8988T (cell line): ENCODE data around the gene KLHL26.
A peak's percentile ranks its signal among the peaks of the same experiment; 100 is the strongest.

Source experiments
- DNase-seq: peaks from one replicate; pipeline ENCODE4 v3.0.0; 2011

Gene KLHL26

DNA sequence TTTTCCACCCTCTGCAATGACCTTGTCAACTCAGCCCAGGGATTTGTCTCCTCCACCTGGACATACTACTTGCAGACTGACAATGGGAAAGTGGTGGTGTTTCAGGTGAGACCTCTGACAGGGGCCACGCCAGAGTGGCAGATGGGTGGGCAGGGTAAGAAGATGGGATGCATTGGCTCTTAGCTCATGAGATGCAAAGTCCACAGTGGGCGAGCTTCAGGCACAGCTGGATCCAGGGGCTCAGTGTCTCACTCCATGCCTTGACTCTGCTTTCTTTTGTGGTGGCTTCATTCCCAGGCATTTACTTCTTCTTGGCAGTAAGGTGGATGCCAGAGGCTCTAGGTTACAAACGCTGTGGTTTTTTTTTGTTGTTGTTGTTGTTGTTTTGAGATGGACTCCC, 20.8 kb upstream of the KLHL26 start:
- DNase-seq, result no peak

DNA sequence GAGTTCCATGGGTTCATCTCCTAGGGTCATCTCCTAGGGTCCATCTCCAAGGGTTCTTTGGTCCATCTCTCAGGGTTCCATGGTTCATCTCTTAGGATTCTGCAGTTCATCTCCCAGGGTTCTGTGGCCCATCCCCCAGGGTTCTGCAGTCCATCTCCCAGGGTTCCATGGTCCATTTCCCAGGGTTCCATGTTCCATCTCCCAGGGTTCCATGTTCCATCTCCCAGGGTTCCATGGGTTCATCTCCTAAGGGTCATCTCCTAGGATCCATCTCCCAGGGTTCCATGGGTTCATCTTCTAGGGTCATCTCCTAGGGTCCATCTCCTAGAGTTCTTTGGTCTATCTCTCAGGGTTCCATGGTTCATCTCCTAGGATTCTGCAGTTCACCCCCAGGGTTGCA, 19.3 kb upstream of the KLHL26 start:
- DNase-seq, result no peak

DNA sequence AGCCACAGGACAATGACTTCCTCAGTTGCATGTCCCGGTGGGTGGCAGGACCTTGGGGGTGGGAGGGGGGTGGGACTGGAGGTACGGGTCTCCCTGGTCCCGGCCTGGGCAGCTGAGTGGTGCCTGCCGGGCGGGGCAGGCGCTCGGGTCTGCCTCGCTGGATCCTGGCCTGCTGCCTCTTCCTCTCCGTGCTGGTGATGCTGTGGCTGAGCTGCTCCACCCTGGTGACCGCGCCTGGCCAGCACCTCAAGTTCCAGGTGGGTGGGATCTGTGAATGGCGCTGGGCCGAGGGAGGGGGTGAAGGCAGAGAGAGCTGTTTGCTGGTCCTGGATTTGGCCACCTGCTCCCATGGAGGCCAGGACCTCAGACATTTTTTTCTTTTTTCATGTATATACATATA, 18.6 kb upstream of the KLHL26 start:
- DNase-seq, result no peak

DNA sequence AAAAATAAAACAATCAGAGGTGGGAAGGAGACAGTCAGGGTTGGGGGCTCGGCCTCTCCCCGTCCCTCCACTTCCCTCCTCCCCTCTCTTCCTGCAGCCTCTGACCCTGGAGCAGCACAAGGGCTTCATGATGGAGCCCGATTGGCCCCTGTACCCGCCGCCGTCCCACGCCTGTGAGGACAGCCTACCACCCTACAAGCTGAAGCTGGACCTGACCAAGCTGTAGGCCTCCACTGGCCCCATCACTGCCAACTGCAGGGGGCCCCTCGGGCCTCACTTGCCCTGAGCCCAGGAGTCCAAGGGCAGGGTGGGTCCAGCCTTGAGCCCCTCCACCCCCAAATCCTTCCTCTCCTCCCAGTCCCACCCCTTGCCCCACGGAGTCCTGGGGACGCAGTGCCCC, 16.5 kb upstream of the KLHL26 start:
- DNase-seq, result no peak

DNA sequence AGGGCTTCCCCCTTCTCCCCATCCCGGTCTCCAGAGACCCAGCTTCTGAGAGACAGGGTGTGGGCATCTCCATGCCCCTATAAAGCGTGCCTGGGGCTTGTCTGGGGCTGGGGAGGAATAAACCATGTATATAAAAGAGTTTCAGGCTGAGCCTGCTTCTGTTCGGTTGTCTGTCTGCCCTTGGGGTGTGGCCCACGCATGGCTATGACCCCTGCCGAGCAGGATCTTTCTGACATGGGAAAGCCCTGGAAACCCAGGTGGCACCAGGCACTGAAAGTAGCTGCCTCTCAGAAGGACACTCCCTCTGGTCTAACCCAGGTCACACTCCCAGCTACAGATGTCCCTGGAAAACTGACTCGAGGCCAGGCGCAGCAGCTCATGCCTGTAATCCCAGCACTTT, 15.9 kb upstream of the KLHL26 start:
- no peak for DNase-seq

DNA sequence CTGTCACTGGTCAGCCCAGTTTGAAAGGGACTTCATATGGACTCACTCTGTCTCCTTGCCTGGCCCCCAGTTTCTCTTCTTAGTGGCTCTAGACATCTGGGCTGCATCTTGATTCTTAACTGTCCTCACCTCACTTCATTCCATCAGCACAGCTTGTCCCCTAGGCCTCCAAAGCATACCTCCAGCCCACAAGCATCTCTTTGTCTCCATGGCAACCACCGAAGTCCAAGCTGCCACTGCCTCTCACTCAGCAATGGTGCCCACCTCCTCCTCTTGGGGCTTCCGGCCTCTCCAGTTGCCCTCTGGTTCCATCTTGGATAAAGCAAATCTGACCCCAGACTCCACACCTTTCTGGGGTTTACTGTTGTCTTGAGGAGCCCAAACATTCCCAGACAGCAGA, 9.9 kb upstream of the KLHL26 start:
- no peak for DNase-seq

DNA sequence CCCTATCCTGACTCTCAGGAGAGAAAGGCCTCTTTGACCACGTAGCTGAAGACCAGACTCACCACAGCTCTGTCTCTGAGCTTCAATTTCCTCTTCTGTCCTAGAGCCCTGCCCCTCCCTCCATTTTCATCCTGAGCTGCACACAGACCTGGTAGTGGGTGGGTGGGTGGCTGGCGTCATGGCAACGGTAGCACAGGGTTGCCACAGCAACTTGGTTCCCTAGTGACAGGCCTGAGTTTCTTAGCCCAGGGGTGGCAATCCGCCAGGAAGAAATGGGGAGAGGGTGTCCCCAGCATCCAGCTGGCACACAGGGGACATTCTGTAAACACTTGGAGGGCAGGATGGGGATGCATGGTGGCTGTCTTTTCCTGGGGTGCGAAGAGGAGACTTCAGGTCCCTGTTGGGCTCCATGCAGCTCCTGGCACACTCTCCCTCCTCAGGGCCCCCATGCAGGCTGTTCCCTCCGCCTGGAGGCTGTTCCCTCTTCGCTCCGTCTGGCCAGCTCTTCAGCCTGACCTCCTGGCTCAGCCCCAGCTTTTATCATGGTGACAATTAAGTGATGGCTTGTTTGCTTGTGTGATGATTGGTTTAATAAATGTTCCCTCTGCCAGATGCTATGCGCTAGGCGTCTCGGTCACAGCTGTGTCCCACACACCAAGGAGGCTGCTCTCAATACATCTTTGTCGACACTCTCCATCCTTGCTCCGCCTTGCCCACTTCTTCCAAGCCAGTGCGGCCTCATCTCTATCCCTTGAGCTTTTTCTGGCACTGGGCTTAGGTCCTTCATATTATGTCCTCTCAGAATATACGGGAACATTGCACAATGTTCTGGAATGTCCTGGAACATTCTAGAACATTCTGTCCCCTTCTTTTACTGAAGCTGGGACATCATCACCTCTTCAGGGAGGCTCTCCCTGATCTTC, 7.4 kb upstream of the KLHL26 start:
- DNase-seq, result no peak

DNA sequence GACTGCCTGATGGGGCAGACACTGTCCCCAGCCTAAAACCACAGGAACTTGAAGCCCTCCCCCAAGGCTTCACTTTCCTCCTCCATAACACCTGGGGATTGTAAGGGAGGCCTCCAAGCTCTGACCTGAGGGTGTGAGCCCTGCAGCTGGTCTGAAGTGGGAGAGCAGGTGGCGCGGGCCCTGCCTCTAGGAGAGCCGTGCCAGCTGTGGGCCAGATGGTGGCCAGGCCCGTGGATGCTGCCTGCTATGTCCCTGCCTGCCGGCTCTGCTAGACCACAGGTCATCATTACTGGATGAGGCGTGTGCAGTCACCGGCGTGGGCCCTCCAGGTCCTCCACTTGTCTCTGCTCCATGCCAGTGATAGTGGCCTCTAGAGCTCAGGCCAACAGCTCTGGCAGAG, 3.5 kb upstream of the KLHL26 start:
- DNase-seq, result no peak

DNA sequence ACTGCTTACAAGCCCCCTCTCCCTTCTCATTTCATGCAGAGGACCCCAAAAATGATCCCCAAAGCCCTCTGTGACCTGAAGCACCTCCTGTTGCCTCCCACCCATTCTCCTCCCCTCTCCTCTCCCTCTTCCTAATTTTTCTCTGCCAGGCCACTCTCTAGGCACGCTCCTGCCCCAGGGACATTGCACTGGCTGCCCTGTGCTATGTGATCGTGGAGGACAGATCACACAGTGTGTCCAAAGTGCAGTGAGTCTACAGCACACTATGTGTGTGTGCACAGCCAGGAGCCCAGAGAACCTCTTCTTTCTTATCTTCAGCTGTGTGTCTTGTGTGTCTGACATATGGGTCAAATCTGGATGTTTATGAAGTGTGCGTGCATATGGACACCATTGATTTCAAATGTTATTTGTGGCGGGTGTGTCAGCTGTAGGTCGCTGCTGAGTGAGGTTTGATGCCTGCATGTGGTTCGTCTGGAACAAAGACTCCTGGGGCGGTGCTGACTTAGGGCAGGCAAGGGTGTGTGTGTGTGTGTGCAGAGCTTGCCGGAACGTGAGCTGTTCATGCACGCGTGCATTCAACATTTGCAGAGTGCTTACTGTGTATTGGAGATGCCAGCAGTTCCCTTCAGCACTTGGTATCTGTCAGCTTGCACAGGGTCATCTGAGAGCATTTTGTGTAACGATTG, 2.1 kb upstream of the KLHL26 start:
- no peak for DNase-seq

DNA sequence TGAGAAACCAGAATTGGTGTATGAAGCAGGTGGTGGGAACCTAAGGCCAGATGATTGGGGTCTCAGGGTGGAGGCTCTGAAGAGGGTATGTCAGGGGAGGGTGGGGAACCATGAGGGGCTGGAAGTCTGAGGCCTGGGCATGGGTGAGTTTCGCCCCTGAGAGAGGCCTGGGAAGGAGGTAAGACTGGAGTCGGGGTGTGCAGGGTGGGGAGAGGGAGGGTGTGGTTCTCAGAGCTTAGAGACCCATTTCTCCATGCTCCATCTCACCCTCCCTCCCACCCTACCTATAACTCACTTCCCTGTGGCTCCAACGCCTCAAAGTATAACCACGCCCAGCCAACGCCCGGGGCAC, 1.0 kb upstream of the KLHL26 start:
- no peak for DNase-seq

DNA sequence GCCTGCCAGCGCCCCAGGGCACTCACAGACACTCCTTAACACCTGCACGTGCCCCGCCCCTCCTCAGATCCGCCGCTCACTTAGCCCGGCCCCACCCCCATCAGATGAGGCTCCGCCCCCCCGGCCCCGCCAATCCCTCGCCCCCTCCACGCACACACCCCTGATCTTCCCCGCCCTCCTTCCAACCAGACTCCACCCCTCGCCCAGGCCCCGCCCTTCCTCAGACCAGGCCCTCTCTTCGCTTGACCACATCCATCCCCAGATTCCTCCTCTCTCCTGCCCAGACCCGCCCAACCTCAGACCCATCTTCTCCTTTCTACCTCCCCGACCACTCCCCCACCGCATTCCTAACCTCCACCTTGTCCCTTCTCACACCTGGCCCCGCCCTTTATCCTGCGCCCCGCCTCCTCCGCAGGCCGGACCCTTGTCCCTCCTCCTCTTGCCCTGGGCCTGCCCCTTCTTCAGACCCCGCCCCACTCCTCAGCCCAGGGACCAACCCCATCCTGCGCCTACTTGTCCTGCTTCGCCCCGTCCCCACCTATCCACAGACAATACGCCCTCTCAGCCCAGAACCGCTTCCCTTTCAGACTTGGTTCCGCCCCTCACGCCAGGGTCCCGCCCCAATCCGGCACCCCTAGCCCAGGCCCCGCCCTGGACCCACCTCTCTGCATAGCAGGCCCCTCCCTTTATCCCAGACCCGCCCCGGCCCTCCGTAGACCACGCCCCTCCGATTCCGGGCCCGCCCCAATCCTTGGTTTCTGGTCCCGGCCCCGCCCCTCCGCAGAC, 452 bp upstream of the KLHL26 start:
- peak; percentile 91 for DNase-seq

DNA sequence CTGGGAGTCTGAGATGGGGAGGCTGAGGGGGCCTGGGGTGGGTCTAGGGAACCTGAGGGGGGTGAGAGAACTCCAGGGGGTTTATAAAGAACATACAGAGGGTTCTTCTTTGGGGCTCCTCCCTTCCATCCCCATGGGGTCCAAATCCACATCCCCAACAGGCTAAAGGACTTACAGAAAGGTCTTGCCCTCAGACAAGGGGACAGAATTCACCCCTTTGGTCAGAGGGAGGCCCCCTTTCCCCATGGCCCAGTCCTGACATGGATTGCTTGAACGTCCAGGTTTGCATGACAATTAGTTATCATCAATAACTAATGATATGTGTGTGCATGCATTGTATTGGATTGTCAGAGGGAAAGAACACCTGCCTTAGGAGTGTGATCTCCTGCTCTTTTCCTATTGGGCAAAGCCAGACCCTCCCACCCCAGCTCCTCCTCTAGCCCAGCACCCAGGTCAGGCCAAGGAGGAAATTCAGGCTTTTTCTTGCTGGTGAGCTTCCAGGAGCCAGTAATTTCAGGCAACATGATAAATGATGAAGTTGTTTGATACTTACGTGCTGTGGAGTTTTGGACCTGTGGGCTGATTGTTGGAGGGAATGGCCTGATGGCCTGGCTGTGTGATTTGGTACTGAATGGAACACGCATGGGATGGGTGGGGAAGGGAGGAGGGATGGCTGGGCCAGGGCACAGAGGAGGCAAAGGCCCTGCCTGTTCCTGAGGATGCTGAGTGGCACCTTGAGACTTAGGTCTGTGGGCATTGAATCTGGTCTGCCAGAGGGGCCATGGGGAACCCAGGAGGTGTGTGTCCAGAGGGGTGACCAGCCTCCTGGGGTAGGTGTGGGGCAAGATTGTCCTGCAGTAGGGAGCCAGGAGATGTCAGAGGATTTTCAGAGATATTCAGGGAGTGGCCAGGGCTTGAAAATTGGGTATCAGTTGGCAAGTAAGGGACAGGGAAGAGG, 1.1 kb downstream of the KLHL26 start:
- no peak for DNase-seq

DNA sequence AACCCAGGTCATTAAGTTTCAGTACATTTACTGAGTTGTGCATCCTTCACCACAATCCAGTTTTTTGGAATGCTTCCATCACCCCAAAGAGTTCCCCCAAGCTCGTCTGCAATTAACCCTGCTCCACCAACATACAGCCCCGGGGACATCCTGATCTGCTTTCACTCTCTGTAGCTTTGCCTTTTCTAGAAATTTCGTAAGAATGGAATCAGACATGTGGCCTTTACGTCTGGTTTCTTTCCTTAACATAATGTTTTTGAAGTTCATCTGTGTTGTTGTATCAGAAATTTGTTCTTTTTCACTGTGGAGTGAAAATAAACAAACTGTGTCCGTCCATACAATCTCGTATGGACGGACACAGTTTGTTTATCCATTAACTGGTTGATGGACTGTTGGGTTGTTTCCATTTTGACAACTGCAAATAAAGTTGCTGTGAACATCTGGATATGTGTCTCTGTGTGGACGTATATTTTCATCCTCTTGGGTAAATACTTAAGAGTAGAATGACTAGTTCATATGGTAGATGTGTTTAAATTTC, 2.9 kb downstream of the KLHL26 start:
- no peak for DNase-seq

DNA sequence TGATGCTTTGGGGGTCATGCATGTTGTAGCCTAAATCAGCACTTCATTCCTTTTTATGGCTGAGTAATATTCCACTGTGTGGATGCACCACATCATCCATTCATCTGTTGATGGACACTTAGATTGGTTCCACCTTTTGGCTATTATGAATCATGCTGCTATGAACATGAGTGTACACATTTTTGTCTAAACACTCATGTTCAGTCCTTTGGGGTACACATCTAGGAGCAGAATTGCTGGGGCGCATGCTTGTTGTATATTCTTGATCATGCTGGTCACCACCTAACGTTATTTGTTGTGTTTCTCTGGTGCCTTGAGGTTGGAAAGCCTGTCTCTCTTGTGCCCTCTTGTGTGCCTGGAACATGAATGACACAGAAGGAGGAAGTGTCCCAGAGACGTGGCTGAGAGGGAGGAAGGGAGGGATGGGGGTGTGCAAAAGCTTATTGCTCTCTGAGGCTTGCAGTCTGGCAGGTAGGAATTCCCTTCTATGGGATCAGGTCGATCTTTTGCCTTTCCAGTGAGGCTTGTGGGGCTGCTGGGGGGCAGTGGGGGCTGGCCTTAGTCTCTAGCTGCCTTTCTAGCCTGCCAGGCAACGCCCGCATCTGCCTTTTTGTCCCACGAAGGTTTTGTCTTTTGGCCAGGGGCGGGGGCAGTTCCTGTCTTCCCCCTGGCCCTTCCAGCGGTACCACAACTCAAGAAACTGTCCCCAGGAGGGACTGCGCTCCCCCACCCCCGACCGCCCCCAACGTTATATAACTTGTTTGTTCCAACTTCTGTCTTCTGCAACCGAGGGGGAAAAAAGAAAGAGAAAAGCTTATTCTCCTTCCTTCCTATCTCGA, 7.6 kb downstream of the KLHL26 start:
- DNase-seq, result no peak

DNA sequence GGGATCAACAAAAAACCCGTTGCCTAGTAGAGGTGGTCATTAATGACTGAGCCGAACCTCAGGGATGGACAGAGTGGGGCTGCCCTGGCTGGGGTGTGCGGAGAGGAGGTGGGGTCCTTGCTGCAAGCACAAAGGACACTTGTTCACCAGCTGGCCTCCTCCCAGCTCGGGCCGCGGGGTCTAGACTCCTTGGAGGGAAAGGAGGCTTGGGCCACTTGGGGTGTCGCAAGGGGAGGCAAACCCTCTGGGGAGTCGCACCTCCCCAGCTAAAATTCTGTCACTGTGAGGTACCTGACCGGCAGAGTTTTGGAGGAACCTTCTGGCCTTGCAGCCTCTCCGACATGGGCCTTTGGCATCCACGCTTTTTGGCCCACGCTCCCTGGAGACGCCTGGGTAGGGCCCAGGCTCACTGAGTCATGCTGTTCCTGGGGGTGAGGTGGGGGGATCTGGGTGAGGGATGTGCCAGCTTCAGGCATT, 8.2 kb downstream of the KLHL26 start:
- DNase-seq, result no peak

DNA sequence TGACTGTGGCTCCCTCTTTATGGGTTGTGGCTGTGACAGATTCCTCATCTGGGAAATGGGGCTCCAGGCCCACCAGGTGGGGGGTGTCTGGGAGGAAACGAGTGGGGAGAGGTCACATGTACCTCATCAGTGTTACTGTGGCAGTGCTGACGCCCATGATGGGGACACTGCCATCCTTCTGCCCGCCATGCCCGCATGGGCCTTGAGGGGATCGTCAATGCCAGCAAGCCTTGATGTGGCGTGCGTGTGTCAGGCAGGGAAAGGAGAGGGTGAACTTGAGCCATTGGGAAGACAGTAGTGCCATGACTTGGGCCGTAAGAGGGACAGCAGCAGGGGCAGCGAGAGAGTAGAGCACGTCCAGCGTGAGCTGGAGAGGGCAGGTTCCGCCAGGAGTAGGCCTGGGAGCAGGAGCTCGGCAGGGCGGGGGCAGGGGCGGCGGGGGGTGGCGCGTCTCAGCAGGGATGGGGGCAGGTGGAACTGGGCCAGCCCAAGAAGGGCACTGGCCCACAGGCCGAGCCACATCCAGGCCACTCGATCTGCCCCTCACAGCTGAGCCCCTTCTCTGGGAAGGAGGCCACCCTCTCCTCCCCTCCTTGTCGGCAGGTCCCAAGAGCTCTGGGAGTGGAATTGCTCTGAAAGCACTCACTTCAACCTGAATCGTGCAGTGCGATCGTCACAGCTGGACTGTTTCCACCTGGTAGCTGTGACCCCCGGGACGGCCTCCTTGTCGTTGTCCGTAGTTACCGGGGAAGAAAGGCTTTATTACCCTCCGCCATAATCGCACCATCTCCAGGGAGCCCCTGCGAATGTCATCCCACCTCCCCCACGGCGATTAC, 9.9 kb downstream of the KLHL26 start:
- DNase-seq, result no peak

DNA sequence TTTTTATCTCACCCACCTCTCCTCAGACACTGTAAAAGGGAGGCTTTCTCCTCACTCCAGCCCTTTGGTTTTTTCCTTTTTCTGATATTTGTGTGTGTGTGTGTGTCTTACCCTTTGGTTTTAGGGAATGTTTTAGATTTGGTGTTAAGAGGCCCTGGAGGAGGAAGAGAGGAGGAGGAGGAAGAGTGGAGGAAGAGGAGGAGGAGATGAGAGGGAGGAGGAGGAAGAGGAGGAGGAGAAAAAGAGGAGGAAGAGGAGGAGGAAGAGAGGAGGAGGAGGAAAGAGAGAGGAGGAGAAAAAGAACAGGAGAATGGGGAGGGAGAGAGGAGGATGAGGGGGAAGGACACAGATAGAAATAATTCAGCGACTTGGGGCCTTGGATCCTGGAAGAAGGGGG, 10.5 kb downstream of the KLHL26 start:
- no peak for DNase-seq

DNA sequence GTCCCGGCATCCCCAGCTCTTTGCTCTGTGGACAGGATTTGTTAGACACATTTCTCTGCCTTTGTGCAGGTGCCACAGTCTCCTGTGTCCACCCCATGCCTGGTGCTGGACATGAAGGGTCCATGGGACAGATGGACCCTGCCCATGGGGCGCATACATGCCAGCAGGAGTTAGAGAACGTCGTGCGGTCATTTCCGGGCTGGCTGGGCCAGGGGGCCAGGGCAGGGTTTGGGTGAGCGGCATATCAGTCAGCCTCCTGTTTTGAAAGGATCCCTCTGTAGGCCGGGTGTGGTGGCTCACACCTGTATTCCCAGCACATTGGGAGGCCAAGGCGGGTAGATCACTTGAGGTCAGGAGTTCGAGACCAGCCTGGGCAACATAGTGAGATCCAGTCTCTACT, 11.0 kb downstream of the KLHL26 start:
- no peak for DNase-seq

DNA sequence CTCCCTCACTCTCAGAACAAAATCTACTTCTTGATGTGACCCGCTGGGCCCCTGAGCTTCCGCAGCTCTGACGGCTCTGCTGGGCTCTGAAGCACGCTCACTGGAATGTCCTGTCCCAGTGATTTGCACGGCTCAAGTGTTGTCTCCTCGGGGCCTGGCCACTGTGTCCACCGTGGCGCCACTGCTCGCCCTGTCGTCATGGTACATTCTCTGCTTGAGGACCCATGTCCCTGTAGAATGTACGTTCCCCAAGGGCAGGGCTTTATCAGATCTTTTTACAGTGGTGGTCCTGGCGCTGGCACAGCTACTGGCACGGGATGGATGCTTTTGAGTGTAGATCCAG, 12.1 kb downstream of the KLHL26 start:
- no peak for DNase-seq

DNA sequence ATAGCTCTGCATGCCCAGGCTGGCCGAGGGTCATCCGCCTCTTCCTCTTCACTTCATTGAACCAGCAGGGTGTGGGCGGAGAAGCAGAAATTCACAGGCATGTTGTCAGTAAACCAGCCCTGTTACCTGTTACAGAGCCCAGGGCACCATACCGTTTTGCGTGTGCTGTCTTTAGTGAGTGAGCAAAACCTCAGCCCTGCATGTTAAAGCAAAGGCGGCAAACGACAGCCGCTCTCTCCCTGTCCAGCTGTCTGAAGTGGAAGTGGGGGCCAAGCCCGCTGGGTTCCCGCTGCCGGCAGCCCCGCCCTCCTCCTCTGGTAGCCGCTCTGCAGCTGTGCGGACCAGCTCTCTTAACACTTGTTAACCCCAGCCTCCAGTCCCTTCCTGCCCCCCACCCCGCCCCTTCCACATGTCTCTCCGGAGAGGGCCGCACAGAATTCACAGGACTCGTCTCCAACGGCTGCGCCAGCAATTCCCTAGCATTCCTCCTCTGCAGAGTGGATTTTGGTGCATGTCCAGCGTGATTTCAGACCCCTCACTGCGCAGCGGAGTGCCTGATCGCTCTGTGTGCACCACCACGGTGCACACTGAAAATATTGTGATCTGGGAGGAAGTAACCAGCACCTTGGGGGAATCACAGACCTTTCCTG, 12.7 kb downstream of the KLHL26 start:
- DNase-seq, result no peak
